HCT116 (cell line): Measurements from ENCODE around the gene PODNL1. TPM values are rescaled to one million over a fixed set of nuclear protein-coding genes. Genes with fewer than 3 reads are reported as not detected.

Experiments used
- ATAC-seq: fragments of 200-7000 bp; cut with Tn5 transposase; 2 replicates; pipeline ENCODE4 v1.9.1; 2020; ENCODE audit warnings: mild to moderate bottlenecking, moderate library complexity
- BruUV-seq: library from RNA; stranded (reverse); fragments of 400-500 nt; replicated peaks from 2 replicates; lab custom pipeline; 2021; lab: Mats Ljungman, UMichigan
- CTCF ChIA-PET: fragments of 300-600 bp; sonication (Branson Sonifier 250); formaldehyde crosslinking; loops from one replicate; lab custom pipeline; 2021; ENCODE audit warnings: antibody characterized with exemption; lab: Charles Lee
- POLR2A ChIA-PET: fragments of 300-600, 350-600 bp; sonication (Branson Sonifier 250); formaldehyde crosslinking; loops from one replicate; lab custom pipeline; 2021; ENCODE audit warnings: antibody characterized with exemption; lab: Charles Lee
- RAD21 ChIA-PET, 2 experiments: fragments of 300-600 bp; sonication (Branson Sonifier 250); formaldehyde crosslinking; loops; one replicate each; lab custom pipeline; 2023; ENCODE audit warnings: low total read pairs in 2 of 2; ENCODE audit not compliant: uncharacterized antibody in 2 of 2, unreplicated experiment in 2 of 2, low non-redundant PET in 1 of 2; lab: Charles Lee
- DNase-seq: peaks from one replicate; pipeline ENCODE4 v3.0.0-alpha.2; 2010; ENCODE audit warnings: low read depth, low spot score
- H2AFZ ChIP-seq: fragments of 200-600 bp; shearing (Covaris generic), sonication (generic); 2 replicates; pipeline ENCODE4 v1.6.1; 2017; ENCODE audit warnings: low read depth, mixed run types, mixed read lengths, antibody characterized with exemption, low read length; ENCODE audit not compliant: poor library complexity, severe bottlenecking
- H3K27ac ChIP-seq: 2 replicates; pipeline ENCODE4 v1.5.1; 2012; ENCODE audit warnings: low read depth, low read length
- H3K27me3 ChIP-seq: fragments of 200-600 bp; sonication (generic); 2 replicates; pipeline ENCODE4 v1.6.1; 2016; ENCODE audit warnings: mixed run types, low read length, mixed read lengths; ENCODE audit not compliant: insufficient read depth
- H3K36me3 ChIP-seq, 2 experiments: fragments of 200-500 bp in 1 of 2; fragments of 200-600 bp in 1 of 2; sonication (Bioruptor generic) in 1 of 2; sonication (generic) in 1 of 2; 2 replicates each; pipeline versions ENCODE4 v1.5.1 to v1.6.1; 2014 to 2016; ENCODE audit warnings: low read length in 2 of 2, inconsistent platforms in 1 of 2, mixed read lengths in 1 of 2, mixed run types in 1 of 2; ENCODE audit not compliant: insufficient read depth in 2 of 2, control insufficient read depth in 1 of 2
- H3K4me1 ChIP-seq, 2 experiments: fragments of 200-600 bp in 1 of 2; sonication (generic) in 1 of 2; 2 replicates each; pipeline versions ENCODE4 v1.5.1 to v1.6.1; 2012 to 2017; ENCODE audit warnings: low read length in 2 of 2, inconsistent platforms in 1 of 2, mild to moderate bottlenecking in 1 of 2, mixed read lengths in 1 of 2, mixed run types in 1 of 2, moderate library complexity in 1 of 2; ENCODE audit not compliant: insufficient read depth in 2 of 2, control insufficient read depth in 1 of 2
- H3K4me2 ChIP-seq: fragments of 200-600 bp; sonication (generic); 2 replicates; pipeline ENCODE4 v1.6.1; 2017; ENCODE audit warnings: mixed run types, low read length, mixed read lengths
- H3K4me3 ChIP-seq, 2 experiments: fragments of 200-600 bp in 1 of 2; sonication (generic) in 1 of 2; replicated peaks in 1 of 2; 2 replicates each; pipeline ENCODE4 v1.5.1; 2011 to 2016; ENCODE audit warnings: low read length in 2 of 2, control low read depth in 1 of 2, low read depth in 1 of 2, mild to moderate bottlenecking in 1 of 2, mixed read lengths in 1 of 2, mixed run types in 1 of 2
- H3K79me2 ChIP-seq: fragments of 200-600 bp; sonication (generic); 2 replicates; pipeline ENCODE4 v1.6.1; 2017; ENCODE audit warnings: mild to moderate bottlenecking, mixed run types, low read length, moderate library complexity, mixed read lengths; ENCODE audit not compliant: insufficient read depth
- H3K9ac ChIP-seq: fragments of 200-600 bp; sonication (generic); 2 replicates; pipeline ENCODE4 v1.6.1; 2016; ENCODE audit warnings: low read length, mixed read lengths
- H3K9me2 ChIP-seq: fragments of 200-600 bp; sonication (generic), shearing (Covaris generic); 2 replicates; pipeline ENCODE4 v1.6.1; 2017; ENCODE audit warnings: mixed run types, mild to moderate bottlenecking, moderate library complexity; ENCODE audit not compliant: insufficient read depth
- H3K9me3 ChIP-seq, 2 experiments: fragments of 200-500 bp in 1 of 2; fragments of 200-600 bp in 1 of 2; sonication (Bioruptor generic) in 1 of 2; sonication (generic) in 1 of 2; 2 replicates each; pipeline ENCODE4 v1.6.1; 2014 to 2017; ENCODE audit warnings: low read length in 2 of 2, mixed read lengths in 2 of 2, inconsistent platforms in 1 of 2, low read depth in 1 of 2, mild to moderate bottlenecking in 1 of 2, mixed run types in 1 of 2, moderate library complexity in 1 of 2; ENCODE audit not compliant: control insufficient read depth in 1 of 2, insufficient read depth in 1 of 2
- H4K20me1 ChIP-seq: fragments of 200-600 bp; sonication (generic), shearing (Covaris generic); 2 replicates; pipeline ENCODE4 v1.6.1; 2017; ENCODE audit warnings: mixed run types, mild to moderate bottlenecking, moderate library complexity; ENCODE audit not compliant: insufficient read depth
- CBX3 ChIP-seq: IDR thresholded peaks from 2 replicates; pipeline ENCODE4 v1.6.1; 2012; ENCODE audit warnings: low read depth
- CEBPB ChIP-seq: IDR thresholded peaks from 2 replicates; pipeline ENCODE4 v1.6.1; 2012; ENCODE audit warnings: low read depth
- ELF1 ChIP-seq: IDR thresholded peaks from 2 replicates; pipeline ENCODE4 v1.6.1; 2012; ENCODE audit warnings: low read depth, borderline replicate concordance
- JUND ChIP-seq: IDR thresholded peaks from 2 replicates; pipeline ENCODE4 v1.6.1; 2012
- POLR2A ChIP-seq: IDR thresholded peaks from 2 replicates; pipeline ENCODE4 v1.7.0; 2011; ENCODE audit warnings: borderline replicate concordance; ENCODE audit not compliant: insufficient read depth, insufficient read length; ENCODE audit errors: extremely low read depth
- POLR2AphosphoS5 ChIP-seq: IDR thresholded peaks from 2 replicates; pipeline ENCODE4 v1.6.1; 2011; ENCODE audit warnings: mild to moderate bottlenecking, low read depth, low read length, moderate library complexity
- SIN3A ChIP-seq: IDR thresholded peaks from 2 replicates; pipeline ENCODE4 v1.6.1; 2012; ENCODE audit warnings: low read depth
- SP1 ChIP-seq: IDR thresholded peaks from 2 replicates; pipeline ENCODE4 v1.6.1; 2012; ENCODE audit warnings: low read depth
- SRF ChIP-seq: IDR thresholded peaks from 2 replicates; pipeline ENCODE4 v1.6.1; 2012; ENCODE audit warnings: low read depth
- YY1 ChIP-seq: IDR thresholded peaks from 2 replicates; pipeline ENCODE4 v1.6.1; 2011; ENCODE audit warnings: low read length, low read depth, moderate library complexity, mild to moderate bottlenecking; ENCODE audit not compliant: insufficient replicate concordance; ENCODE audit errors: extremely low read depth
- ZNF274 ChIP-seq: fragments of 200-500 bp; sonication (Bioruptor generic); IDR thresholded peaks from 2 replicates; pipeline ENCODE4 v1.6.1; 2014; ENCODE audit warnings: mild to moderate bottlenecking, low read depth, low read length, inconsistent platforms
- intact Hi-C: fragments of 100-400 bp; cut with micrococcal nuclease; formaldehyde crosslinking; loops from 2 replicates; pipeline ENCODE4 v1.10.0; 2022
- total RNA-seq: library from RNA; stranded (reverse); gene quantifications from one replicate; pipeline ENCODE4 v1.2.1, GENCODE V29; 2021; ENCODE audit not compliant: unreplicated experiment
- TF ChIP-seq, protein P1 (sequence below): IDR thresholded peaks from 2 replicates; pipeline ENCODE4 v1.6.1; 2012
- TF ChIP-seq, protein P2 (sequence below), 3 experiments: fragments of 200-600 bp in 1 of 3; sonication (generic) in 1 of 3; IDR thresholded peaks in 2 of 3; conservative IDR thresholded peaks in 1 of 3; 2 replicates each; pipeline ENCODE4 v1.5.1; 2012 to 2017; ENCODE audit warnings: low read depth in 2 of 3, low read length in 2 of 3, antibody characterized with exemption in 1 of 3, borderline replicate concordance in 1 of 3, control low read depth in 1 of 3, mild to moderate bottlenecking in 1 of 3, mixed read lengths in 1 of 3, mixed run types in 1 of 3, moderate library complexity in 1 of 3; ENCODE audit not compliant: insufficient read depth in 1 of 3

The PODNL1 gene
- total RNA-seq, 1 experiment from 2014 or later, result 0.71 TPM

GRCh38 chr19:13887018-13887436 lies 51.2 kb downstream of the PODNL1 start:
- H3K4me1 ChIP-seq, result peaks cover 5 to 16% of the 10 kb centered on the region in 2 experiments; a peak in 3 of 4 replicates
- no peaks in the 10 kb centered on the region for H4K20me1 ChIP-seq
- no peak overlapping the region for H3K9ac ChIP-seq
- H3K9me2 ChIP-seq, result no peaks in the 10 kb centered on the region
- CTCF ChIA-PET, result no interaction called here
- no peaks in the 10 kb centered on the region for H3K27me3 ChIP-seq
- no TSS peak for BruUV-seq
- POLR2A ChIA-PET, result interaction anchor here (1.0 kb wide), 1 partner anchor 15 kb away, joined by 6 read pairs; no protein-coding TSS in a partner anchor
- TF ChIP-seq CEBPB, result no peak
- no peak for TF ChIP-seq ZNF274
- TF ChIP-seq SP1, result no peak
- no peak for TF ChIP-seq JUND
- no peak for TF ChIP-seq CBX3
- TF ChIP-seq, protein P1, sequence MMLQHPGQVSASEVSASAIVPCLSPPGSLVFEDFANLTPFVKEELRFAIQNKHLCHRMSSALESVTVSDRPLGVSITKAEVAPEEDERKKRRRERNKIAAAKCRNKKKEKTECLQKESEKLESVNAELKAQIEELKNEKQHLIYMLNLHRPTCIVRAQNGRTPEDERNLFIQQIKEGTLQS, result no peak
- no peak for TF ChIP-seq SIN3A
- no peak for TF ChIP-seq YY1
- TF ChIP-seq SRF, result no peak
- TF ChIP-seq, protein P2, sequence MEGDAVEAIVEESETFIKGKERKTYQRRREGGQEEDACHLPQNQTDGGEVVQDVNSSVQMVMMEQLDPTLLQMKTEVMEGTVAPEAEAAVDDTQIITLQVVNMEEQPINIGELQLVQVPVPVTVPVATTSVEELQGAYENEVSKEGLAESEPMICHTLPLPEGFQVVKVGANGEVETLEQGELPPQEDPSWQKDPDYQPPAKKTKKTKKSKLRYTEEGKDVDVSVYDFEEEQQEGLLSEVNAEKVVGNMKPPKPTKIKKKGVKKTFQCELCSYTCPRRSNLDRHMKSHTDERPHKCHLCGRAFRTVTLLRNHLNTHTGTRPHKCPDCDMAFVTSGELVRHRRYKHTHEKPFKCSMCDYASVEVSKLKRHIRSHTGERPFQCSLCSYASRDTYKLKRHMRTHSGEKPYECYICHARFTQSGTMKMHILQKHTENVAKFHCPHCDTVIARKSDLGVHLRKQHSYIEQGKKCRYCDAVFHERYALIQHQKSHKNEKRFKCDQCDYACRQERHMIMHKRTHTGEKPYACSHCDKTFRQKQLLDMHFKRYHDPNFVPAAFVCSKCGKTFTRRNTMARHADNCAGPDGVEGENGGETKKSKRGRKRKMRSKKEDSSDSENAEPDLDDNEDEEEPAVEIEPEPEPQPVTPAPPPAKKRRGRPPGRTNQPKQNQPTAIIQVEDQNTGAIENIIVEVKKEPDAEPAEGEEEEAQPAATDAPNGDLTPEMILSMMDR (IDR thresholded peaks at IDR 0.05 in 2 of 3, conservative IDR thresholded peaks at IDR 0.05 in 1 of 3; ENCODE audit: borderline replicate concordance in 1 of 3, insufficient read depth in 1 of 3, low read depth in 2 of 3, low read length in 2 of 3), result no peak
- TF ChIP-seq ELF1, result no peak
- TF ChIP-seq POLR2A, result no peak
- TF ChIP-seq POLR2AphosphoS5, result no peak
- intact Hi-C loops, result no loop called here
- H3K36me3 ChIP-seq, result no peaks in the 10 kb centered on the region
- no peak overlapping the region for H3K4me3 ChIP-seq
- no peak overlapping the region for H3K4me2 ChIP-seq
- H3K79me2 ChIP-seq, result no peaks in the 10 kb centered on the region
- DNase-seq (no peak), ATAC-seq (no peak)
- RAD21 ChIA-PET, result no interaction called here
- no peaks in the 10 kb centered on the region for H3K9me3 ChIP-seq
- no peak overlapping the region for H2AFZ ChIP-seq
- no peak overlapping the region for H3K27ac ChIP-seq
